GM19025 (cell line): Measurements from ENCODE around the gene SCRG1.

Source experiments
- ATAC-seq: cut with Tn5 transposase; IDR thresholded peaks from one replicate; pipeline ENCODE4 v1.9.1; 2021; ENCODE audit warnings: mild to moderate bottlenecking, low read depth, moderate library complexity; ENCODE audit not compliant: unreplicated experiment

Gene SCRG1

GRCh38 chr4:173367285-173367684 is 31.6 kb downstream of the SCRG1 start:
- ATAC-seq = no peak

DNA sequence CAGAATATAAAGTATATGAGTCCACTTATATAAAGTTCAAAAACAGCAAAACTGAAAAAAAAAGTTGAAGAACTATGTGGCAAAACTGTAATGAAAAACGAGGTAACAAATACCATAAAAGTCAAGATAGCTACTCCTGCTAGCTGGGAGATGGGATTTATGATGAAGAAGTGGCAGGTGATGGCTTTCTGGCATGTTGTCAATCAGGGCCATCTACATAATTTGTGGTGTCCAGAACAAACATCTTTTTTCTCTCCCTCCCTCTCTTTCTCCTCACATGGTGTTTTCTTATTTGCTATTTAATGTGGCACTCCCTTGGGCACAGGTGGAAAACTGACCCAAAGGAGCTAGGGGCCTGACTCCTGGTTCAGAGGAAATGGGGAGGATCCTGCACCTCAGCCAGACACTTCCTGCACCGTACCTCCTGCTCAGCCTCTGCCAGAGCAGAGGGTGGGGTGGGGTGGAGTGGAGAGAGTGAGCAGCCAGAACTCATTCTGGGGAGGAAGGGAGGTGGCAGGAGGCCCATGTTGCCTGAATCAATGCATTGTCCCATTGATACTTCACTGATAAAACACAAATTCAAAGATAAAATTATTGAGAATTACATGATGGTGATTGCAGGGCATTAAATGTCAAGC is 33.4 kb downstream of the SCRG1 start:
- ATAC-seq = no peak

GRCh38 chr4:173362666-173363065 is 36.2 kb downstream of the SCRG1 start:
- no peak for ATAC-seq

DNA sequence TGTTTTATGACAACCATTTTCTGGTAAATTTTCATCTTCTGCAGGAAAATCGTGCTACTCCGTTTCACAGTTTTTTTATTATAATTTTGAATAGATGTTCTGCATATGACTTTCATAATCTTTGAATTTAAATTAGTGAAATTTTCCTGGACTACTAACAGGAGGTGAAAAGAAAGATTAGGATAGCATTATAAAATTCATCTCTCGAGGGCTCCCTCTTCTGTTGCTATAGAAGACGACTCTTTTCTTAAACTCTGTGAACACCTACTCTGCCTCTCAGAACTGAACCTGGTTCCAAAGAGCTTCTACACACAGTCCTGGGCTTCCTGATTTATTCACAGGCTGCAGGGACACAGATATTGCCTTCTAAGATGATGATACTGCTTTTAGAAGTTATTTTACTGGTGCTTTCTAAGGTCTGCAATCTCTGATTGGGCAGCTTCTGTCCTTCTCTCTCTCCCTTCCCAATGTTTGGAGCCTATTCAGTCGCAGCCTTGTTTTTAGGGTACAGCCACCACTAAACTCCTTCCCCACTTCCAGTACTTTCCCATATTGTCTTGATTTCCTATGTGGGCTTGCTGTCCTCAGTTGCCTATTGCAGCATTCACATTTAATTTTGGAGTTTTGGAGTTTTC is 38.2 kb downstream of the SCRG1 start:
- ATAC-seq = no peak

DNA sequence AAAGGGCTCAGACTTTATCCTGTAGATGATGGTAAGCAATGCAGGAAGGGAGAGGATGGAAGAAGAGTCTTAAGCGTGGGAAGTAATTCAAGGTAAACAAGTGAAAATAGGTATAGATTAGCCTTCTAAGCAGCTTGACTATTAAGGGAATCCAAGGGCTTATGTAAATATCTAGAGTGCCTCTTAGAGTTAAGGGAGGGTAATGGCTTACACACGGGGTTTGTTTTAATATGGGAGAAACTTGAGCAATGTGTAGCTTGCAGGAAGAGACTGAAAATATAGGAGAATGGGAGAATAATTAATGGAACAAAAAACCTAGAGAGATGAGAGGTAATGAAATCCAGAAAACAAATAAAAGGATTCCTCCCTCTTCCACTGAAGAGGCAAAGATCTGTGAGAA is 41.0 kb downstream of the SCRG1 start:
- no peak for ATAC-seq

DNA sequence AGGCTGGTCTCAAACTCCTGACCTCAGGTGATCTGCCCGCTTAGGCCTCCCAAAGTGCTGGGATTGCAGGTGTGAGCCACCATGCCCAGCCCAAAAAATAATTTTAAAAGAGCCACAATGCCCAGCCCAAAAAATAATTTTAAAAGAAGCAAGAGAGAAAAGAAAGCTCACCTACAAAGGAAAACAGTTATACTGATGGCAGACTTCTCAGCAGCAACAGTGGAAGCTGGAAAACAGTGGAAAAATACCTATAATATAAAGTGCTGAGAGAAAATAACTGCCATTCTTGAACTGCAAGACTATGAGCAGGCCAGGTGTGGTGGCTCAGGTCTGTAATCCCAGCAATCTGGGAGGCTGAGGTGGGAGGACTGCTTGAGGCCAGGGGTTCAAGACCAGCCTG is 51.4 kb downstream of the SCRG1 start:
- ATAC-seq = no peak

- ATAC-seq = no peak
These were observed 52.8 kb downstream of the SCRG1 start for GRCh38 chr4:173346074-173346473.

DNA sequence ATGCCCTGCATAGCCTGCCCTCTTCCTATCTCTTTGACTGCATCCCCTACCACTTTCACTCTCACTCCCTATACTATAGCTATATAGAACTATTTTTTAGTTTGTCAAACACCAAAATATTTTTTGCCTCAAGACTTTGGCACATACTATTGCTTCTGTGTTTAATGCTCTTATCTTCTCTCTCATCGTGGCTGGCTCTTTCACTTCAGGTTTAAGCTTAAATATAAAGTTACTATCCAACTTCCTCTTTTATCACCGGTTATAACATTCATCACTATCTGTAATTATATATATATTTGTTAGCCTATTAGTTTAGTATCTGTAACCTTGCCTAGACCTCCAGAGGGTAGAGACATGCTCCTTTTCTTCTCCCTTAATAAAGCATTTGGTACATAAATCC is 53.3 kb downstream of the SCRG1 start:
- ATAC-seq = no peak

DNA sequence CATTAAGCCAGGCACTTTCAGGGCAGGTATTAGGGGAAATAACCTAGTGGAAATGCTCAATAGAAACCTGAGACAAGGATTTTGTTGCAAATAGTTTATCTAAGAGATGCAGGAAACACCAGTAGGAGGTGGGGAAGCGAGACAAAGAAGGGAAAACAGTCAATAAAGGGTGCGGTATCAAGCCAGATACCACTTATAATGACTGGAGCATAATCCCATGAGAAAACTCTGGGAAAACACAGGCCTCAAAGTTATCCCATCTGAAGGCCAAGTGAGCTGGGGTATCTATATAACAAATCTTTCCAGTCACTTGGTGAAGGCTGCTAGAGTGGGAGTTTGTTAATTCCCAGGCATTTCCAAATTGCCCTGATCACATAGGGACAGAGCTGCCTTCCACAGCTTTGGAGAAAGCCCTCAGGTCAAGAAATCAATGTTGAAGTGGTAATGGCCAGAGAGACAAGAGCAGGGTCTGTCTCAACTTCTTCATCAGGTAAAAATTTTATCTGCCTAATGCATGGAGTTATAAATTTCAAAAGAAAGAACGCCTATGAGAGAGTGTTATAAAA is 55.0 kb downstream of the SCRG1 start:
- ATAC-seq = no peak

DNA sequence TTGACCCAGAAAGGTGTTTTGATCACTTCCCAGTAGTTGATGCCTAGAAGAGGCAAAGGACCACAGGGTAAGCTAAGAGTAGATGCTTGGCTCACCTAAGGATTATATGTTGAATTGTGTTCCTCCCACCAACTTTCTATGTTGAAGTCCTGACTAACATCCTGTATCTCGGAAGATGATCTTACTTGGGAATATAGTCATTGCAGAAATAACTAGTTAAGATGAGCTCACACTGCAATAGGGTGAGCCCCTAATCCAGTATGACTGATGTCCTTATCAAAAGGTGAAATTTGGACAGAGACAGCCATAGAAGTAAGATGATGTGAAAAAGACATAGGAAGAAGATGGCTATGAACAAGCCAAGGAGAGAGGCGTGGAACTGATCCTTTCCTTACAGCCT is 61.5 kb downstream of the SCRG1 start:
- ATAC-seq = no peak

DNA sequence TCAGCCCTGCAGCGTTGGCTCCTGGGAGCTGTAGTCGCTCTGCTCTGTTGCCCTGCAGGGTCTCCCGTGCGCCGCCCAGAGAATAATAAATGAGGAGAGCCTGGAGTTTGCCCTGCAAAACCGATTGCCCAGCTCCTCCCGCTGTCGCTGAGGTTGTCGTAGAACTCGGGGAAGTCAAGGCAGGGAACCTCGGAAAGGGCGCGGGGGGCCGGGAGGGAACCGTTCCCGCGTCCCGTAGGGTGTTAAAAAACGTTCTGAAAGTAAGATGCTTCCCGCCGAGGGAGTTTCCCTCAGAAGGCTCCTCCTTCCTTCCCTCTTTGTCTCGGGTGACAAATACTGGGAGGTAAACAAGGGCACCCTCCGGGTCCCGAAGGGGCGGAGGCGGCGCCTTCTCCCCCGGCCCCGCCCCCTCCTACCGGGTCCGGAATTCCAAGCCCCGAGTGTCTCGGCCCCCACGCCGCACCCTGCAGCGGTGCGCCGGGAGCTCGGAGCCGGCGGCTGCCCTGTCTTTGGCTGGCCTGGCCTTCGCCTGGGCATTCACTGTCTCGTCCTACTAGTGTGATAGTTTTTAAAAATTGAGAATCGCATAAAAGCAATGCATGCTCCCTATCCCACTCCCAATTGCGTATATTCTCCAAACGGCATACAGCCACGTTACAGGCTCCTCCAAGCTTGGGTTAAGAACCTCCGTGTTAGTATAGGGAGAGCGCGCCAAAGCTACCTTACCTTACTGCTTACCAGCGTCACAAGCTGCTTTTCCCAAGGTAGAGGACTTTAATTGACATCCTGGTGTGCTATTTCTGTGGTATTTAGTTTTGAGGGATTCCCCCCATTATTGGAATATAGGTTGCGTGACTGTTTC is 63.8 kb downstream of the SCRG1 start:
- ATAC-seq = peak; percentile 21
